ENCODE results near the gene EED.

DNA sequence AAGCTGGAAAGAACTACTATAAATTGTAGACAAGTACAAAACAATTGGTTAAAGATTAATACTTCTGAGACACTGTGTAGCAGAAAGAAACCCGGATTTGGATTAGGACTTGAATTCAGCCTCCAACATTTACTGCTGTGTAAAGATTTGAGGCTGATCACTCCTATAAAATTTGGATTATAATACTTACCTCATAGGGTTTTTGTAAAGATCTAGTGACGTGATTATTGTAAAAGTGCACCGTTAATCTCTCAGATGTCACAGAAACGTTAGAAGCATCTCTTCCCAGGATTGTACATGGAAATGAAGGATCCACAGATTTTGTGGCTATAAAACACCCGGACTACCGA is 57.2 kb downstream of the EED start:
- TF ChIP-seq, protein P1, sequence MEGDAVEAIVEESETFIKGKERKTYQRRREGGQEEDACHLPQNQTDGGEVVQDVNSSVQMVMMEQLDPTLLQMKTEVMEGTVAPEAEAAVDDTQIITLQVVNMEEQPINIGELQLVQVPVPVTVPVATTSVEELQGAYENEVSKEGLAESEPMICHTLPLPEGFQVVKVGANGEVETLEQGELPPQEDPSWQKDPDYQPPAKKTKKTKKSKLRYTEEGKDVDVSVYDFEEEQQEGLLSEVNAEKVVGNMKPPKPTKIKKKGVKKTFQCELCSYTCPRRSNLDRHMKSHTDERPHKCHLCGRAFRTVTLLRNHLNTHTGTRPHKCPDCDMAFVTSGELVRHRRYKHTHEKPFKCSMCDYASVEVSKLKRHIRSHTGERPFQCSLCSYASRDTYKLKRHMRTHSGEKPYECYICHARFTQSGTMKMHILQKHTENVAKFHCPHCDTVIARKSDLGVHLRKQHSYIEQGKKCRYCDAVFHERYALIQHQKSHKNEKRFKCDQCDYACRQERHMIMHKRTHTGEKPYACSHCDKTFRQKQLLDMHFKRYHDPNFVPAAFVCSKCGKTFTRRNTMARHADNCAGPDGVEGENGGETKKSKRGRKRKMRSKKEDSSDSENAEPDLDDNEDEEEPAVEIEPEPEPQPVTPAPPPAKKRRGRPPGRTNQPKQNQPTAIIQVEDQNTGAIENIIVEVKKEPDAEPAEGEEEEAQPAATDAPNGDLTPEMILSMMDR (IDR thresholded peaks at IDR 0.05 in 2 of 3, conservative IDR thresholded peaks at IDR 0.05 in 1 of 3; ENCODE audit: borderline replicate concordance in 1 of 3, insufficient read depth in 1 of 3, low read depth in 2 of 3, low read length in 2 of 3): no peak
- no peak for TF ChIP-seq TCF7L2 (IDR thresholded peaks at IDR 0.05; ENCODE audit: borderline replicate concordance, extremely low read depth, insufficient read depth, insufficient read length)
- TF ChIP-seq JUND (IDR thresholded peaks at IDR 0.05): no peak

Measured in HCT116 (cell line).